Hematopoietic multipotent progenitor cell treated with erythropoietin and hydrocortisone succinate and interleukin-3 and kit ligand, for 4 days (in vitro differentiated cells): ENCODE measurements around the gene LGALS7.
A peak's percentile ranks its signal among the peaks of the same experiment; 100 is the strongest.
"Not testable (repeated sequence)": the region's sequence is repeated elsewhere in the genome, so short reads cannot be mapped to it uniquely, and the experiment has no call there.

Experiments
- DNase-seq: peaks from one replicate; pipeline ENCODE4 v3.0.0-alpha.2; 2015

LGALS7 gene

DNA sequence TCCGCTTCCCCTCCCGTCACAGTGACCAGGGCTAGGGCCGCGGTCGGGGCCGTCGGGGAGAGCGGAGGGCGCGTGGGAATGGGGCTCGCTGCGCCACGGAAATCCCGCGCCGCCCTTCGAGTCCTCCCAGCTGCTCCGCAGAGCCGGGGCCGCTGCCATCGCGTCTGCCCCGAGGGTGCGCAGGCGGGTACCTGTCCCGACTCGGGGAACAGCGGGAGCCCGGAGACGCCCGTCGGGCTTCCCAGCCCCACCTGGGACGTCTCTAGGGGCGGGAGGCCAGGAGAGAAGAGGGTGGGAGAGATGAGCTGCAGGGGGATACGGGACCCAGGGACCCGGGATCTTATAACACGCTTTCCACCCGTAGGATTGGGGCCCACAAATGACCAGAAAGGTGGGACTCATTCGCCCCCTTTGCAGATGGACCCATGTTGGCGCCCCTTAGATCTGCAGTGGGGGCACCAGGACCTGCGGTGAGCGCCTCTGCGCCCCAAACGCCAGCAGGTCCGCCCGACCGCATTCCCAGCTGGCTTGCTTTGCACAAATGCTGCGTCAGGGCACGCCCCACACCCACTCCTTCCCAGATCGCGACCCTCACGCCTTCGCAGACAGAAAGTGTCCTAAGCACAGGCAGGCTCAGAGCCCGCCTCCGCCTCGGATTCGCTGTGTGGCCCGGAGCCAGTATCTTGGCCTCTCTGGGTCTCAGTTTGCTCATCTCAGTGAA, 2.9 kb downstream of the LGALS7 start:
- DNase-seq: not testable (repeated sequence)

DNA sequence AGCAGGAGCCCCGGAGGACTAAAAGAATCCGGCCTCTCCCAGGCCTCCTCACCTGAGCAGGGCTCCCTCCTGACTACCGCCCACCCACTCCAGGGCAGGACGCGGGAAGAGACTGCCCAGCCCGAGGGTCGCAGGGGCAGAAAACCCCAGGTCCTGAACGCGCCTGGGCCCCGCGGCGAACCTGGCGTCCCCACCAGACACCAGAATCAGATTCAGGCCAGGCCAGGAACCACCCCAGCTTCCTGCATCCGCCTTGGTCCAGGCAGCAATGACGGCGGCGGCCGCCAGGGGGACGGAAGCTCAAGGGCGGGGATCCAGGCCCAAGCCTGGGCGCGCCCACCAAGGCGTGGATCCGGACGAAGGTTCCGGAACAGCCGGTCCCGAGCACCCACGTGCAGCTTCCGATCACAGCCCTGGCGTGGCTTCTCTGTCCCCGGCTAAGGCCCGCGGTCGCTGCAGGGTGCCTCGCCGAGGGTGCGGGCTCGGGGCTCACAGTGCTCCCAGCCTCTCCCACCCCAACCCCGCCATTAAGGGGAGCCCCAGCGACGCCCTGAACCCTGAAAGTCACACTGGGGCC, 3.6 kb downstream of the LGALS7 start:
- DNase-seq: peak; percentile 93

- DNase-seq: no peak
These were observed 6.9 kb downstream of the LGALS7 start for GRCh38 chr19:38766276-38767047.

- DNase-seq: no peak
These were observed 8.1 kb downstream of the LGALS7 start for GRCh38 chr19:38765214-38765613.

- DNase-seq: no peak
These were observed 9.5 kb downstream of the LGALS7 start for GRCh38 chr19:38763795-38764220.

DNA sequence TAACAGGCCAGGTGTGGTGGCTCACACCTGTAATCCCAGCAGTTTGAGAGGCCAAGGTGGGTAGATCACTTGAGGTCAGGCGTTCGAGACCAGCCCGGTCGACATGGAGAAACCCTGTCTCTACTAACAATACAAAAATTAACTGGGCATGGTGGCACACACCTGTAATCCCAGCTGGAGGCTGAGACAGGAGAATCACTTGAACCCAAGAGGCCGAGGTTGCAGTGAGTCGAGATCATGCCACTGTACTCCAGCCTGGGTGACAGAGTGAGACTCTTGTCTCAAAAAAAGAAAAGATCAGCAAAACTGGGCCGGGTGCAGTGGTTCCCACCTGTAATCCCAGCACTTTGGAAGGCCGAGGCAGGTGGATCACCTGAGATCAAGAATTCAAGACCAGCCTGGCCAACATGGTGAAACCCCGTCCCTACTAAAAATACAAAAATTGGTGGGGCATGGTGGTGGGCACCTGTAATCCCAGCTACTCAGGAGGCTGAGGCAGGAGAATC, 11.4 kb downstream of the LGALS7 start:
- DNase-seq: not testable (repeated sequence)

DNA sequence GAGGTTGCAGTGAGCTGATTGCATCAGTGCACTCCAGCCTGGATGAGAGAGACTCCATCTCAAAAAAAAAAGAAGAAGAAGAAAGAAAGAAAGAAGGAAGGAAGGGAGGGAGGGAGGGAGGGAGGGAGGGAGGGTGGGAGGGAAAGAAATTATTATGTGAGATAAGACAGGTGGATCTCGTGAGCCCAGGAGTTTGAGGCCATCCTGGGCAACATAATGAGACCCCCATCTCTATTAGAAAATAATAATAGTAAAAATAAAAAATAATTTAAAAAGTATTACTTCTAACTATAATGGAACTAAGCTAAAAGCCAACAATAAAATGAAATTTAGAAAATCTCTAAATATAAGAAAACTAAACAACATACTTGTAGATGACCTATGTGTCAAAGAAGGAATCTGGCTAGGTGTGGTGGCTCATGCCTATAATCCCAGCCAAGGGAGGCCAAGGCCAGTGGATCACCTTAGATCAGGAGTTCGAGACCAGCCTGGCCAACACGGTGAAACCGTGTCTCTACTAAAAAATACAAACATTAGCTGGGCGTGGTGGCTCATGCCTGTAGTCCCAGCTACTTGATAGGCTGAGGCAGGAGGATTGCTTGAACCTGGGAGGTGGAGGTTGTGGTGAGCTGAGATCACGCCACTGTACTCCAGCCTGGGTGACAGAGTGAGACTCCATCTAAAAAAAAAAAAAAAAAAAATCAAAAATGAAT, 12.4 kb downstream of the LGALS7 start:
- DNase-seq: not testable (repeated sequence)

- no peak for DNase-seq
These were observed 13.7 kb downstream of the LGALS7 start for GRCh38 chr19:38759590-38760003.

DNA sequence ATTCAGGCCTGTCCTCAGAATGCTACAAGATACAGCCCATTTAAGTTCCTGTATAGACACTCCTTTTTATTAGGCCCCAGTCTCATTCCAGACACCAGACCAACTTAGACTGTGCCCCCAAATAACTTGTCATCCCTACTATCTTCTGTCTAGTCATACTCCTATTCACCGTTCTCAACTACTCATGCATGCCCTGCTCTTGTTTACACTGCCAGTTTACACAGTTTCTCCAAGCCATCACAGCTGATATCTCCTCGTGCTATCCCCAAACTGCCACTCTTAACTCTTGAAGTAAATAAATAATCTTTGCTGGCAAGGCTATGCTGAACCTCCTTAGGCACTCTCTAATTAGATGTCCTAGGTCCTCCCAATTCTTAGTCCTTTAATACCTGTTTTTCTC, 19.1 kb downstream of the LGALS7 start:
- not testable (repeated sequence) for DNase-seq

- DNase-seq: not testable (repeated sequence)
These were observed 19.5 kb downstream of the LGALS7 start for GRCh38 chr19:38753783-38754182.

DNA sequence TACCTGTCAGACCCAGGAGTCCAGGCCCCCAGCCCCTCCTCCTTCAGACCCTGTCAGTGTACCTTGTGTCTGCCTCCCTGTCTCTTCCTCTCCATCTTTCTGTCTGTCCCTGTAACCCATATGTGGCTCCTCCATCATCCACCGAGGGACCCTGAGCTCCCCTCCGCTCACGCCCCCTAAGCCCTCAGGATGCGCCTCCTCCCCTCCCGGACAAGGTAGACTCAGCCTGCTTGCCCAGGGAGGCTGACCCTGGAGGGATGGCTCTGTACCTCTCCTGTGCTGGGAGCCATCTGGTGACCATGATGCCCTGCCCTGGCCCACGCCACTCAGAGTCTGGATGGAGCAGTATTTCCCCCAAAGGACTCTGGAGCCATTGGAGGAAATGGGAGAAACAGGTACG, 28.0 kb downstream of the LGALS7 start:
- DNase-seq: no peak

- DNase-seq: peak; percentile 30
These were observed 28.4 kb downstream of the LGALS7 start for GRCh38 chr19:38744874-38745273.

- no peak for DNase-seq
These were observed 29.0 kb downstream of the LGALS7 start, which contains the start of gene CAPN12 for GRCh38 chr19:38744298-38744681. TSS of gene CAPN12 (minus strand) at chr19:38744474. CDS start at chr19:38744165, 309 bp downstream.

- no peak for DNase-seq
These were observed 29.7 kb downstream of the LGALS7 start for GRCh38 chr19:38743394-38744297.

DNA sequence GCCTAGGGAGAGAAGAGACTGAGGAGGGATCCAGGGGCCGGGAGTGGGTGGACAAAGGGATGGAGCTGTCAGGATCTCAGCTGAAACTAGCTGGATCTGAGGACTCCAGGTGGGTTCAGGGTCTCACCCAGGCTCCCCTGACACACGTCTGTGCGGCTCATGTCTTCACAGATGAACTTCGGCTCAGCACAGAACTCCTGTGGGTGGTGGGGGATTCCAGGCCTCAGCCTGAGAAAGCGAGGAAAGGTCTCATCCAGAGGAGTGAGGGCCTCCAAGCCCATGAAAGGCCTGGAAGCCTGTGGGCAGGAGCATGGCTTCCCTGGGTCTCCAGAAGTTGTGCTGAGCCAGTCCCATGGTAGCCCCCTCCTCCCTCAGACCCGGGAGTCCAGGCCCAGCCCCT, 30.4 kb downstream of the LGALS7 start:
- DNase-seq: no peak

GRCh38 chr19:38742296-38742695, 31.0 kb downstream of the LGALS7 start:
- DNase-seq: no peak

DNA sequence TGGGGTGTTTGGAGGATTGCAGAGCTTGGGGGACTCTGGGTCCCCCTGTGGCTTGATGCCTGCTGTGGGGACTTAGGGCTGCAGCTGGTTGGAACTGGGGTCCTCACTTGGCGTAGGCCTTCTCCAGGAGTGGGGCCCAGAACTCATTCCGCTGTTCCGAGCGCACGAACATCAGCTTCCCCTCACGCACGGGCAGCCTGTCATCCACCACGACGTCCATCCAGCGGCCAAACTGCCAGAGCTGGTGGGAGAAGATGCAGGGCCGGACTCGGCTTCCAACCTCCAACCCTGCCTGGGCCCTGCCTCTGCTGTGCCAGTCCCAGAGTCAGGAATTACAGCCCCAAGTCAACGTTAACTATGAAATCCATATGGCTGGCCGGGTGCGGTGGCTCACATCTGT, 31.6 kb downstream of the LGALS7 start:
- no peak for DNase-seq

GRCh38 chr19:38740932-38741331, 32.4 kb downstream of the LGALS7 start:
- no peak for DNase-seq

DNA sequence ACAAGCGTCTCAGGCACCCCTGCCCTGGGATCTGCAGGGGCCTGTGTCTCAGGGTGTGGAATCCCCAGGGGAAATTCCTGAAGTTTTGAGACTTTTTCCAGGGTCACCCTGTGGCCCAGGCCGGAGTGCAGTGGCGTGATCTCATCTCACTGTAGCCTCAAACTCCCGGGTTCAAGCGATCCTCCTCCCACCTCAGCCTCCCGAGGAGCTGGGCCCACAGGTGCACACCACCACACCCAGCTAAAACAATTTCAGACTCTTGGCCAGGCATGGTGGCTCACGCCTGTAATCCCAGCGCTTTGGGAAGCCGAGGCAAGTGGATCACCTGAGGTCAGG, 33.1 kb downstream of the LGALS7 start:
- no peak for DNase-seq

DNA sequence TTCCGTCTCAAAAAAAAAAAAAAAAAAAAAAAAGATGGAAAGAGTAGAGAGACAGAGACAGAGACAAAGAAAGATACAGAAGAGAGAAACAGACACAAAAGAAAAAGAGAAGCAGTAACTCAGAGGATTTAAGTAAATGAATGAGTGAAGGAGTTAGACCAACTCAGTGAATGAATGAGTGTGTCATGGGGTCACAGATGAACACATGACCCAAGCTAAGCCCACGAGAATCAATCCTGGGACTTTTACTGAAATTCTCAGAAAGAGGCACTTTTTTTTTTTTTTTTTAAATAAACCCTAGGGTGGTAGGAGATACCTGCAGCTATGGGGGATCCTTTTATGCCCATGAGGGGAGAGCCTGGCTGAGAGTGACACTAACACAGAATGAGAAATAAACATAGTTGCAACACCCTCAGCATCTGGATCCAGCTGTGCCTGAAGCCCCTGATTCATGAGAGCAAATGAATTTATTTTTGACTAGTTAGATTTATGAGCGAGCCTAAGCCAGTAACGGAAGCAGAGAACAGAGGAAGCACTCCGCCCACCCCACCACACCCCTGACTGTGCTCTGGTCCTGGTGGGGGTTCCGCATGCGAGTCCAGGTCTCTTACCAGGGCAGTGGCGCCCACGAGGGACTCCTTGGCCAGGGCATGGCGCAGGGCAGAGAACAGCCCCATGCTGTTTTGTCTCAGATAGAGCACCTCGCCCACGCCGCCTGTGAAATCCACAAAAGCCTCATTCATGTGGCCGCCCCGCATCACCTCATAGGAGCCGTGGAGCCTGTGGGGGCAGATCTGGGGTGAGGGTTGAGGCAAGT, 33.7 kb downstream of the LGALS7 start:
- peak; percentile 58 for DNase-seq
